HG03457 (cell line): ENCODE data around the gene CLCN7.
"Not testable (repeated sequence)": the region's sequence is repeated elsewhere in the genome, so short reads cannot be mapped to it uniquely, and the experiment has no call there.

ENCODE experiments used
- ATAC-seq: cut with Tn5 transposase; IDR thresholded peaks from one replicate; pipeline ENCODE4 v1.9.1; 2021; ENCODE audit warnings: moderate number of reproducible peaks; ENCODE audit not compliant: unreplicated experiment

Gene CLCN7

GRCh38 chr16:1446296-1447080 is 28.3 kb downstream of the CLCN7 start:
- ATAC-seq = no peak

GRCh38 chr16:1445518-1446203 is 29.2 kb downstream of the CLCN7 start:
- no peak for ATAC-seq

- ATAC-seq = no peak
Observed at GRCh38 chr16:1444730-1445517, 29.9 kb downstream of the CLCN7 start.

- ATAC-seq = no peak
Observed at GRCh38 chr16:1443980-1444729, 30.7 kb downstream of the CLCN7 start, which contains the start of gene CCDC154. CCDC154 (minus strand) TSS chr16:1444556; CDS start chr16:1444322, 234 bp downstream.

GRCh38 chr16:1443403-1443973 is 31.3 kb downstream of the CLCN7 start:
- ATAC-seq = no peak

GRCh38 chr16:1442697-1443096 is 32.1 kb downstream of the CLCN7 start:
- ATAC-seq = no peak

- ATAC-seq = no peak
Observed at GRCh38 chr16:1441391-1441829, 33.4 kb downstream of the CLCN7 start.

GRCh38 chr16:1439699-1440074 is 35.1 kb downstream of the CLCN7 start:
- not testable (repeated sequence) for ATAC-seq

- no peak for ATAC-seq
Observed at GRCh38 chr16:1439058-1439698, 35.6 kb downstream of the CLCN7 start.

GRCh38 chr16:1438229-1439057 is 36.4 kb downstream of the CLCN7 start:
- ATAC-seq = no peak

GRCh38 chr16:1437606-1438005 is 37.2 kb downstream of the CLCN7 start:
- no peak for ATAC-seq

GRCh38 chr16:1436731-1437355 is 38.0 kb downstream of the CLCN7 start:
- no peak for ATAC-seq

GRCh38 chr16:1435921-1436697 is 38.7 kb downstream of the CLCN7 start:
- ATAC-seq = no peak

GRCh38 chr16:1434644-1435592 is 39.9 kb downstream of the CLCN7 start:
- no peak for ATAC-seq

- no peak for ATAC-seq
Observed at GRCh38 chr16:1433756-1434155, 41.1 kb downstream of the CLCN7 start.

GRCh38 chr16:1433263-1433560 is 41.6 kb downstream of the CLCN7 start:
- ATAC-seq = no peak
